ENCODE measurements around the gene ATXN1. TPM values are rescaled to one million over a fixed set of nuclear protein-coding genes. Genes with fewer than 3 reads are reported as not detected.
A peak's percentile ranks its signal among the peaks of the same experiment; 100 is the strongest.

Gene ATXN1
- total and polyA plus RNA-seq, 2 experiments from 2014 or later: 4.8 to 9.1 TPM

GRCh38 chr6:16331384-16332174 lies 429.7 kb downstream of the ATXN1 start:
- no peaks in the 10 kb centered on the region for H3K36me3 Mint-ChIP-seq (ENCODE audit: low read depth)
- no peaks in the 10 kb centered on the region for H3K36me3 ChIP-seq (ENCODE audit: insufficient read depth)
- H3K27me3 ChIP-seq (ENCODE audit: insufficient read depth): no peaks in the 10 kb centered on the region
- H3K4me1 ChIP-seq (ENCODE audit: insufficient read depth): no peaks in the 10 kb centered on the region; the same call in 1 of the 2 replicates
- DNase-seq (ENCODE audit: low spot score) (peak; percentile 85), ATAC-seq (peak; percentile 77)
- no peaks in the 10 kb centered on the region for H3K9me2 ChIP-seq (ENCODE audit: insufficient read depth)
- no peaks in the 10 kb centered on the region for H3K79me2 ChIP-seq (replicated peaks; ENCODE audit: insufficient read depth)
- TF ChIP-seq CREB1 (CRISPR knock-in tag; IDR thresholded peaks at IDR 0.05; ENCODE audit: low read depth) (no peak), JUNB (IDR thresholded peaks at IDR 0.05; ENCODE audit: unreplicated experiment) (no peak)
- TF ChIP-seq, protein P1, sequence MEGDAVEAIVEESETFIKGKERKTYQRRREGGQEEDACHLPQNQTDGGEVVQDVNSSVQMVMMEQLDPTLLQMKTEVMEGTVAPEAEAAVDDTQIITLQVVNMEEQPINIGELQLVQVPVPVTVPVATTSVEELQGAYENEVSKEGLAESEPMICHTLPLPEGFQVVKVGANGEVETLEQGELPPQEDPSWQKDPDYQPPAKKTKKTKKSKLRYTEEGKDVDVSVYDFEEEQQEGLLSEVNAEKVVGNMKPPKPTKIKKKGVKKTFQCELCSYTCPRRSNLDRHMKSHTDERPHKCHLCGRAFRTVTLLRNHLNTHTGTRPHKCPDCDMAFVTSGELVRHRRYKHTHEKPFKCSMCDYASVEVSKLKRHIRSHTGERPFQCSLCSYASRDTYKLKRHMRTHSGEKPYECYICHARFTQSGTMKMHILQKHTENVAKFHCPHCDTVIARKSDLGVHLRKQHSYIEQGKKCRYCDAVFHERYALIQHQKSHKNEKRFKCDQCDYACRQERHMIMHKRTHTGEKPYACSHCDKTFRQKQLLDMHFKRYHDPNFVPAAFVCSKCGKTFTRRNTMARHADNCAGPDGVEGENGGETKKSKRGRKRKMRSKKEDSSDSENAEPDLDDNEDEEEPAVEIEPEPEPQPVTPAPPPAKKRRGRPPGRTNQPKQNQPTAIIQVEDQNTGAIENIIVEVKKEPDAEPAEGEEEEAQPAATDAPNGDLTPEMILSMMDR (conservative IDR thresholded peaks at IDR 0.05; ENCODE audit: low read depth in 2 of 2): peak; percentile 89 to 100
- no peak overlapping the region for H3K4me3 Mint-ChIP-seq
- peak overlapping the region; percentile 72 for H3K27ac ChIP-seq (ENCODE audit: low read depth)
- peaks cover 5% of the 10 kb centered on the region; the same call in 1 of the 2 replicates for H3F3A ChIP-seq (replicated peaks; ENCODE audit: low read depth)
- H3K27me3 Mint-ChIP-seq (ENCODE audit: insufficient read depth, low read depth, poor library complexity): peaks cover 6% of the 10 kb centered on the region
- H3K9me3 Mint-ChIP-seq: no peaks in the 10 kb centered on the region
- H3K27ac Mint-ChIP-seq: no peak overlapping the region
- peaks cover 3% of the 10 kb centered on the region for H3K4me1 Mint-ChIP-seq
- H3K4me3 ChIP-seq: peak overlapping the region; percentile 19; the same call in 1 of the 2 replicates
- H2AFZ ChIP-seq: no peak overlapping the region
- H3K4me2 ChIP-seq: peak overlapping the region; percentile 27
- no peaks in the 10 kb centered on the region for H4K20me1 ChIP-seq (replicated peaks; ENCODE audit: insufficient read depth)

GRCh38 chr6:16329233-16329632 lies 432.0 kb downstream of the ATXN1 start:
- no peaks in the 10 kb centered on the region; the same call in 2 of the 3 replicates for H3K36me3 Mint-ChIP-seq (ENCODE audit: low read depth)
- no peak overlapping the region for H3K4me3 ChIP-seq
- no peak overlapping the region for H3K27ac Mint-ChIP-seq
- H3K9me2 ChIP-seq (ENCODE audit: insufficient read depth): no peaks in the 10 kb centered on the region
- H3K36me3 ChIP-seq (ENCODE audit: insufficient read depth): no peaks in the 10 kb centered on the region
- H3K4me2 ChIP-seq: no peak overlapping the region
- no peaks in the 10 kb centered on the region; the same call in 2 of the 3 replicates for H3K9me3 Mint-ChIP-seq
- DNase-seq (ENCODE audit: low spot score): no peak
- H3K27me3 Mint-ChIP-seq (ENCODE audit: insufficient read depth, low read depth, poor library complexity): peaks cover 14% of the 10 kb centered on the region
- H3K27me3 ChIP-seq (ENCODE audit: insufficient read depth): no peaks in the 10 kb centered on the region
- ATAC-seq: no peak
- H4K20me1 ChIP-seq (replicated peaks; ENCODE audit: insufficient read depth): no peaks in the 10 kb centered on the region
- H3K4me1 Mint-ChIP-seq: peaks cover 15% of the 10 kb centered on the region
- TF ChIP-seq EZH2phosphoT487 (IDR thresholded peaks at IDR 0.05; ENCODE audit: unreplicated experiment): no peak
- TF ChIP-seq, protein P1 (conservative IDR thresholded peaks at IDR 0.05; ENCODE audit: low read depth in 2 of 2): no peak
- TF ChIP-seq, protein P2, sequence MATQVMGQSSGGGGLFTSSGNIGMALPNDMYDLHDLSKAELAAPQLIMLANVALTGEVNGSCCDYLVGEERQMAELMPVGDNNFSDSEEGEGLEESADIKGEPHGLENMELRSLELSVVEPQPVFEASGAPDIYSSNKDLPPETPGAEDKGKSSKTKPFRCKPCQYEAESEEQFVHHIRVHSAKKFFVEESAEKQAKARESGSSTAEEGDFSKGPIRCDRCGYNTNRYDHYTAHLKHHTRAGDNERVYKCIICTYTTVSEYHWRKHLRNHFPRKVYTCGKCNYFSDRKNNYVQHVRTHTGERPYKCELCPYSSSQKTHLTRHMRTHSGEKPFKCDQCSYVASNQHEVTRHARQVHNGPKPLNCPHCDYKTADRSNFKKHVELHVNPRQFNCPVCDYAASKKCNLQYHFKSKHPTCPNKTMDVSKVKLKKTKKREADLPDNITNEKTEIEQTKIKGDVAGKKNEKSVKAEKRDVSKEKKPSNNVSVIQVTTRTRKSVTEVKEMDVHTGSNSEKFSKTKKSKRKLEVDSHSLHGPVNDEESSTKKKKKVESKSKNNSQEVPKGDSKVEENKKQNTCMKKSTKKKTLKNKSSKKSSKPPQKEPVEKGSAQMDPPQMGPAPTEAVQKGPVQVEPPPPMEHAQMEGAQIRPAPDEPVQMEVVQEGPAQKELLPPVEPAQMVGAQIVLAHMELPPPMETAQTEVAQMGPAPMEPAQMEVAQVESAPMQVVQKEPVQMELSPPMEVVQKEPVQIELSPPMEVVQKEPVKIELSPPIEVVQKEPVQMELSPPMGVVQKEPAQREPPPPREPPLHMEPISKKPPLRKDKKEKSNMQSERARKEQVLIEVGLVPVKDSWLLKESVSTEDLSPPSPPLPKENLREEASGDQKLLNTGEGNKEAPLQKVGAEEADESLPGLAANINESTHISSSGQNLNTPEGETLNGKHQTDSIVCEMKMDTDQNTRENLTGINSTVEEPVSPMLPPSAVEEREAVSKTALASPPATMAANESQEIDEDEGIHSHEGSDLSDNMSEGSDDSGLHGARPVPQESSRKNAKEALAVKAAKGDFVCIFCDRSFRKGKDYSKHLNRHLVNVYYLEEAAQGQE (IDR thresholded peaks at IDR 0.05; ENCODE audit: unreplicated experiment): no peak
- peaks cover 9% of the 10 kb centered on the region for H3K4me1 ChIP-seq (ENCODE audit: insufficient read depth)
- H3K4me3 Mint-ChIP-seq: no peak overlapping the region
- no peak overlapping the region for H3K27ac ChIP-seq (ENCODE audit: low read depth)
- H3K79me2 ChIP-seq (replicated peaks; ENCODE audit: insufficient read depth): no peaks in the 10 kb centered on the region
- peaks cover 5% of the 10 kb centered on the region; the same call in 1 of the 2 replicates for H3F3A ChIP-seq (replicated peaks; ENCODE audit: low read depth)
- H2AFZ ChIP-seq: no peak overlapping the region

Measured in GM23338 (cell line).